Muscle of back (tissue), 11 donors: ENCODE results near the gene FOXL1. TPM values are rescaled to one million over a fixed set of nuclear protein-coding genes. Genes with fewer than 3 reads are reported as not detected.
A peak's percentile ranks its signal among the peaks of the same experiment; 100 is the strongest.

ENCODE experiments used
- DNase-seq, 3 donors: peaks; one replicate each; pipeline versions ENCODE4 v3.0.0 to v3.0.0-alpha.2; 2013
- polyA plus RNA-seq, 10 donors: library from polyadenylated mRNA; unstranded; fragments of 120-200 nt; gene quantifications; one replicate each; pipeline ENCODE4 v1.2.1, GENCODE V29; 2013; ENCODE audit not compliant: insufficient read length in 10 of 10

The FOXL1 gene
- polyA plus RNA-seq, 10 donors = 0.18 to 0.63 (median 0.33) TPM

- no peak for DNase-seq
These were observed 47.9 kb downstream of the FOXL1 start for GRCh38 chr16:86626284-86626683.

- no peak for DNase-seq
These were observed 48.6 kb downstream of the FOXL1 start for GRCh38 chr16:86626966-86627365.

- peak in 1 of 3 donors; percentile 45 for DNase-seq
These were observed 50.3 kb downstream of the FOXL1 start for GRCh38 chr16:86628614-86629013.

- no peak for DNase-seq
These were observed 52.1 kb downstream of the FOXL1 start for GRCh38 chr16:86630471-86630870.

GRCh38 chr16:86631444-86631843 lies 53.1 kb downstream of the FOXL1 start:
- DNase-seq = no peak

Other genes with a start within 250 kb of the FOXL1 start
- under 1 TPM in 4 of 10 donors, not detected in 6; 0.04 to 0.13 (median 0.07) TPM for gene FOXF1, start 68.0 kb upstream of the FOXL1 start, polyA plus RNA-seq
- 10 to 100 TPM; 10.4 to 15.1 (median 12.5) TPM for gene MTHFSD, start 23.3 kb upstream of the FOXL1 start, polyA plus RNA-seq
- 1 to 10 TPM in 3 of 10 donors, under 1 TPM in 7; 0.63 to 1.4 (median 0.91) TPM for gene FOXC2, start 11.7 kb upstream of the FOXL1 start, polyA plus RNA-seq